HG02678 (cell line): ENCODE results near the gene PRSS57.

ENCODE experiments used
- ATAC-seq: cut with Tn5 transposase; IDR thresholded peaks from one replicate; pipeline ENCODE4 v1.9.1; 2021; ENCODE audit warnings: mild to moderate bottlenecking, moderate library complexity; ENCODE audit not compliant: unreplicated experiment

PRSS57 gene

DNA sequence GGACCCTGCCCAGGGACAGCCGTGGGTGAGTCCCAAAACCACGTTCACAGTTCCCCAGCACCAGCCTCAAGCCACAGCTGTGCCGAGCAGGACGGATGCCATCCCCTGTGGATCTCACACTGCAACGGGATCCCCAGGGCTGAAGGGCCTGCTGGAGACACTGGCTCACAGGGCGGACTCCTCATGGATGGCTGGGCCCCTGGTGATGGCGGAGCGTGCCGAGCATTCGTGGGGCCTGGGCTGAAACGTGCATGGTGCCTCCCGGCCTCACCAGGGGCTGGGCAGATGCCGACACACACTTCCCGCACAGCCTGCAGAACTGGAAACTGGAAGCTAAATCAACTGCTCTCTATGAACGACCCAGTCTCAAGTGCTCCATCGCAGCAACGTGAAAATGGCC is 41.8 kb downstream of the PRSS57 start:
- ATAC-seq, result no peak

DNA sequence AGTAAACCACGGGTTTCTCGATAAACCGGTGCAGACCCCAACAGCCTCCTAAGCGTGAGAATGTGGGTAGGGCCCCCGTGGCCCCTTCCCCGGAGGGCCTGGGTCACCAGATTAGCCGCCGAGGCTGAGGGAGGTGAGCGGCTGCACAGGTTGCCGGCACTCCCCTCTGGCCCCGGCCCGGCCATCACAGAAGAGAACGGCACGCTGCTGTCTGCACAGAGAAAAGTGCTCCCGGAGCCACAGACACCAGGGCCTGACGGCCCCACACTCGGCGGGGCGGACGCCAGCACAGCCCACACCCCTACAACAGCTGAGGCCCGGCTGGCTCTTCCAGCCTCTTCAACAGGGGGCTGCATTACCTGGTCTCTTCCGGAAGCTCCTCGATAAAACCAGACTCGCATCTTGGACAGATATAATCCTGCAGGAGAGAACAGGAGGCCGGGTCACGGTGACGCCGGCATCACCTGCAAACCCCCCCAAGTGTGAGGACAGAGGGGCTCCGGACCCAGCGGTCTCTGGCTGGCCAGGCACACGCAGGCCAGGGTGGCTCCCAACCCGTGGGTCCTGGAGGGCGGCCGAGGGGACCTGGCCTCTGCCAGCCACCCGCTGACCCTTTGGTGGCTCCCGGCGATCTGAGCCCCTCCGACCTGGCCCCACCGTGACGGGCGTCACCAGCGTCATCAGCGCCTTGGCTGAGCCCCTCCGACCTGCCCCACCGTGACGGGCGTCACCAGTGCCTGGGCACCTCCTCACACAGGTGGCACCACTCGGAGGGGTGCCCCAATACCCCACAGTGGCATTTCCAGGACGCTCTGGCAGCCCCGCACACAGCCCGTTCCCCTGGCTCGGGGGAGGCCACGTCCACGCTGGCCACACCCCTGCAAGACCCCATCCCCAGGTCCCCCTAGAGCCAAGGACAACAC is 42.5 kb downstream of the PRSS57 start:
- ATAC-seq, result no peak

DNA sequence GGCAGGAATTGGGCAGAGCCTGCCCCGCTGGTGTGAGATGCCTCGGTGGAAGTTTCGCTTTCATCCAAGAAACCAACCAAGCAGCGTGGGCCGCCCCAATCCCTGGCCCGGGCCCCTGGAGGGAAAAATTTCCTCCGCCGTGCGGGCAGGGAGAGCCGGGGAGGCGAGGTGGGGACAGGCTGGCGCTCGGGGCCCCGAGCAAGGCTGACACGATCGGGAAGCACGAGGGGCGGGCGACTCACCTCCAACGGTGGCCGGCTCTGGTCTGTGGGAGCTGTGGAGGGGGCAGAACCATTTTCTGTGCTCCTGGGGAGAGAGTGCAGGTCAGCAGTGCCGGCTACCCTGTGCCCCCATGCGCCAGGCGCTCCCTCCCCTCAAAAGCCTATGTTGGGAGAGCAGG is 43.3 kb downstream of the PRSS57 start:
- no peak for ATAC-seq

DNA sequence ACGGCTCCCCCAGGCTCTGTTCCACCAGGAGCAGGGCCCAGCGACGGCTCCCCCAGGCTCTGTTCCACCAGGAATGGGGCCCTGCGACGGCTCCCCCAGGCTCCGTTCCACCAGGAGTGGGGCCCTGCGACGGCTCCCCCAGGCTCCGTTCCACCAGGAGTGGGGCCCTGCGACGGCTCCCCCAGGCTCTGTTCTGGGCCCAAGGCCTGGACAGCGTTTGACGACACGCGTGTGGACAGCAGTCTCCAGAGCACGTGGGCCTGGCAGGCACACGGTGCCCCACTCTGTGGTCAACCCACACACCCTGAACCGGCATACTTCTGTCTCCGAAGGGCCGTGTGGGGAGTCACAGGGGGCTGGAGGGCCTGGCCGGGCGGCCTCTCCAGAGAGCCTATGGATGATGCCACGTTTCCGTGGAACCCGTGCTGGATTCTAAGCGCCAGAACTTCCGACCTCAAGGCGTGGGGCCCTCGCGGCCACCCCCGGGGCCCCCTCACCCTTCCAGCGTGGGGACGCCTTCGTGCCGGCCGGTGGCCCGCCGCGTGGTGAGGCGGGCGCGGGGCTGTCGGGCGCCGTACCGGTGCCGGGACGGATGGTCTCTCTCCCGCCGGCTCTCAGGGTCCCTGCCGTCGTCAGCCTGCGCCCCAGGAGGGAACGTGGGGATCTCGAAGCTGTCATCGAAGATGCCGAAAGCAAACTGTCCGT is 44.0 kb downstream of the PRSS57 start:
- ATAC-seq, result no peak

DNA sequence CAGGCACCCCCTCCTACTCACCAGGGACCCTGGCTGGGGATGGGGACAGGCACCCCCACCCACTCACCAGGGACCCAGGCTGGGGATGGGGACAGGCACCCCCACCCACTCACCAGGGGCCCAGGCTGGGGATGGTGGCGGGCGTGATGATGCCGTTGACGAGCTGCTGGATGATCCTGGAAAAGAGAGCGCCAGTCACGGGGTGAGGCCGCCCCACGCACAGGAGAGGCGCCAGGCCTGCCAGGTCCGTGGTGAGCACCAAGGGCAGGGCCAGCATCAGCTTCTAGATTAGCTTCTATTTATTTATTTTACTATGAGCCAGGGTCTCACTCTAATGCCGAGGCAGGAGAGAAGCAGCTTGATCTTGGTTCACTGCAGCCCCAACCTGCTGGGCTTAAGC is 45.1 kb downstream of the PRSS57 start:
- ATAC-seq, result no peak

DNA sequence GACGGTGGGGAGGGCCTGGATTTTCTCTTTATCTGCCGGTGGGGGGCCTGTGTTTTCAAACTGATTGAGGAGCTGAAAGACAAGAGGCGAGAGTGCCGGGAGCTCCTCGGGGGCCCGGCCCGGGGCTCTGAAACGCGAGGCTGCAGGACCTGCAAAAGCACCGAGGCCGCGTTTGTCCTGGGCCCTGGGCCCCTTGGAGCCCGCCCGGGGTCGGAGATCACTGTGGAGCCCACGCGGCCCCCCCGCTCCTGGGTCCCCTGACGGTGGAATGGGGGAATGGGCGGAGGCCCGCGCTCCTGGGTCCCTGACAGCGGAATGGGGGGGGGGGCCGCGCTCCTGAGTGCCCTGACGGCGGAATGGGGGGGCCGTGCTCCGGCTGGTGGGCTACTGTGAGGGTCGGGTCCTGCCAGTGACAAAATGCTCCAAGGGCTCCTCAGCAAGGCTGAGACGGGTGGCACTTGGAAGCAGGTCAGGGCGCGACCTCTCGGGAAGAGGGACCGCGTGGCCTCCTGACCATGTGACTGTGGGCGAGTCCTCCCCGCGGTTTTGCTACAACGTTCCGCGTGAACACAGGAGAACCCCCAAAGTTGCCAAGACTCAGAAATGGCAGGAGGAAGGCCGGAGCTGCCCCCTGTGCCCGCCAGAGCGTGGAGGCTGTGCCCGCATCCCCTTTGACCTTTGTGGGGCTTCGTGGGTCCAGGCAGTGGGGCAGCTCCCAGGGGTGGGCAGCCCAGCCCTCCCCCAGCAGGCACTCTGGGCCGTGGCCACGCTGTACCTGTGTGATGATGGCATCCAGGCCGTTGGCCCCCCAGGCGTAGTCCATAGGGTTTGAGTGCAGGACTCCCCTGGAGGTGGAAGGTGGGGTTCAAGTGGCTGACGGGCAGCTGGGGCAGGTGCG is 46.1 kb downstream of the PRSS57 start:
- ATAC-seq, result no peak

DNA sequence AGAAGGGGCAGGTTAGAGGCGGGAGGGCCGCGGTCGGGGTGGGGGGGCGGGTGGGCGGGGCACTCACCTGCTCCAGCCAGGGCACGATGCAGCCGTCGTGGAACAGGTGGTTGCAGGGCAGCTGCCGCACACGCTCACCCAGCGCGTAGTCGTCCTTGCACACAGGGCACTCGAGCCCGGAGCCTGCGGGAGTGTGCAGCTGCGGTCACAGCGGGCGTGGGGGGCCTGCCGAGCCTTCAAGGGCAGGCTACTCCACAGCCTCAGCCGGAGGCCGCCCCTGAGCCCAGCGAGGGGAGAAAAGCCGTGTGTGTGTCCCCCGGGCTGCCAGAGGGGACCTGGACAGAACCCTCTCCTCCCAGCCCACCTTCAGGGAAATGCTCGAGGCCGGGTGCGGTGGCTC is 46.9 kb downstream of the PRSS57 start:
- no peak for ATAC-seq

DNA sequence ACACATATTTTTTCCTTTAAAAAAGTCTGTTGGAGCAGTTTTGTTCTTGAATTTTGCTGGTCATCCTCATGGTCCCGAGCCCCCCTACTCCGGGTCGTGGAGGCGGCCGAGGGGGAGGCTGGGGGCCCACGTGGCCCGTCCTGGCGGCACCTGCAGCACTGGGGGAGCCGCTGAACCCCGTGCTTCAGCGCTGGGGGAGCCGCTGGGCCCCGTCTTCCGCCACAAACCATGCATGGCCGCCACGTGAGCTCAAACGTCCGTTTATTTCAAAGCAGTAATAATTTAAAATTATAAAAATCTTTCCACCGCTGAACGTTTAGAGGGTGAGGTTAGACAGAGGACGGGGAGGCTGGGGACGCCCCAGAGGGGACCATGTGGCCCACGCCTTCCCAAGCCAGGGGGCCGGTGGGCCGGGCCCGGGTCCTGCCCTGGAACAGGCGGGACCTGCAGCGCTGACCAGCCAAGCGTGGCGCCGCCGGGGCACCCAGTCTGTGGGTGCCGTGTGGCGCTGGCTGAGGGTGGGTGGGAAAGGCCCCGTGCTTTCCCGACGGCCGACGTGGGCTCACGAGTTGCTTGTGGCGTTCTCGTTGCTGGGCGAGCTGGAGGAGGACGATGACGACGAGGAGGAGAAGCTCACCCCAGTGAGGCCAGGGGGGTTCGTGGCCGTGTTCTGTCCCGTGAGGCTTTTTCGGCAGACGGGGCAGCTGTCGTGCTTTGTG is 47.5 kb downstream of the PRSS57 start:
- ATAC-seq, result no peak

DNA sequence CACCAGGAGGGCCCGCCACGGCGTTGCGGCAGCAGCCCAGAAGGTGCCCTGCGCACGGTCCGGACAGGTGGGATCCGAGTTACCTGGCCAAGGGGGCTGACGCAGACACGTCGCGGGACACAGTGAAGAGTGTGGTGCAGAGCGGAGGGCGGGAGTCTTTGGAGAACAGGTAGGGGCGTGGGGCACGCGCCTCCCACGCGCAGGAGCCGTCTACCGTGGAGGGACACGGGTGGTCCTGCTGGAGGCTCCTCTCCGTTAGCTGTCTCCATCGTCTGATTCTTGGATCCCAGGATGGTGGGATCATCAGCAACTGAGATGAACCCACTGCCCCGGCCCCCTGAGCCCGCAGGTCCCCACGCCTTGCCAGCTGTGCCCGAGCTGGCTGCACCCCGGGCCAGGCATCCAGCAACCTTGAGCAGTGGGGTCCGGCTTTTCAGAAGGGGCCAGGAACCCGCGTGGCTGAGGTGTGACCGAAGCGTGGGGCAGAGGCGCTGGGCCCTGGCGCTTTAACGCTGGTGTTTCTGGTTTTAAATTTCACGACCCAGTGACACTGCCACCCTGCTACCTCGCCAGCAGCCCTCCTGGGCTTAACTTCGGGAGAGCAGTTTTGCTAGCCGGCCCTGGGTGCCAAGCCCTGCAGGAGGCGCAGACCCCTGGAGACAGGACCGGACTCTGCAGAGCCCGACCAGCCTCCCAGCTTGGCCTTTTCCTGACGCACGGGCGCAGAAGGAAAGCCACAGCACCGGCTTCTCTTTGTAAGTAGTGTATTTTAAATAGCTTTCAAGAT is 48.3 kb downstream of the PRSS57 start:
- no peak for ATAC-seq

DNA sequence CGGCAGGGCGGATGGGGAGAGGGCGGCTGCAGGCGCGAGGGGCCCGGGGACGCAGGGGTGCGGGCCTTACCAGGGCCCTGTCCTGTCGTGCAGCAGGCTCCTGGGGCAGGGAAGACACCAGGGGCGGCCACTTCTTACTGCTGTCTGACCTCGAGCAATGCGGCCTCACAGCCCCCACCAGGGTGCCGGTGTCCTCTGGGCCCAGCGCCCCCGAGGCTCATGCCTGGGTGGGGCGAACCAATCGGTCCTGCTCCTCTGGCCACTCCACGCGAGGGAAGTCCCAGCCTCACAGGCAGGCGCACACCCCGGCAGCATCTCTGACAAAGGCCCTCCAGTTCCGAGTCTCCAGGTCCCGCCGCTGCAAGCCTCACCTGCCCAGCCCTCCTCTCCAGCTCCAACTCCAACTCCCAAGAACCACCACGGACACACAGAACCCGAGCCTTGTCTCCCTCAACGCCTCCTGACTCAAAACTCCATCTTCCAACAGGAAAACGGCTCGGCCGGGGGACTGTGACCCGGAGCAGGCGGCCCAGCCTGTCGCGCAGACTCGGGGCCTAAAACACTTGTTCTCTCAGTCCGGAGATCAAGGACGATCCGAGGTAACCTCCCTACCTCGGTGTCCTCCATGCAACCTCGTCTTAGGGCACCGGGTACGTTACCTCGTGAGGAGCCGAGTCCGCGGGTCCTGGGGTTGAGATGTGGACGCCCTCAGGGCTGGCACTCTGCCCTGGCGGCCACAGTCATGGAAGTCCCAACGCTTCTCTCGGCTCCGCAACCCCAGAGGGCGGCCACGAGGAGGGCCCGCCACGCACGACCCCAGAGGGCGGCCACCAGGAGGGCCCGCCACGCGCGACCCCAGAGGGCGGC is 49.1 kb downstream of the PRSS57 start:
- no peak for ATAC-seq

DNA sequence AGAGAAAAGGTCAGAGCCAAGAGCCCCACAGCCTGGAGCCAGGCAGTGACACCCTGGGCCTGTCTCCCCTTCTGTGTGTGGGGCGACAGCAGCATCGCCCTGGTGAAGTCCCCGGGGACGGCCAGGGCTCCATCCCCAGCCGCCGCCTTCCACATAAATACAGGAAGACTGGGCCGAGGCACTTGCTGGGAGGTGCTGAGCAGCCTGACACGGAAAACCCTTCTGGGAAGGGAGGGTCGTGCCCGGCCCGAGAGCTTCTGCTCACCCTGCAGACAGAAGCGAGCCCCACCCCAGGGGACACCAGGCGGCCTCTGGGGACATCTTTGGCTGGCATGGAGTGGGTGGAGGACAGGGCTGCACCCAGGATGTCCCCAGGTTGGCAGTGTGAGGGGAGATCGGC is 50.5 kb downstream of the PRSS57 start:
- ATAC-seq, result no peak

DNA sequence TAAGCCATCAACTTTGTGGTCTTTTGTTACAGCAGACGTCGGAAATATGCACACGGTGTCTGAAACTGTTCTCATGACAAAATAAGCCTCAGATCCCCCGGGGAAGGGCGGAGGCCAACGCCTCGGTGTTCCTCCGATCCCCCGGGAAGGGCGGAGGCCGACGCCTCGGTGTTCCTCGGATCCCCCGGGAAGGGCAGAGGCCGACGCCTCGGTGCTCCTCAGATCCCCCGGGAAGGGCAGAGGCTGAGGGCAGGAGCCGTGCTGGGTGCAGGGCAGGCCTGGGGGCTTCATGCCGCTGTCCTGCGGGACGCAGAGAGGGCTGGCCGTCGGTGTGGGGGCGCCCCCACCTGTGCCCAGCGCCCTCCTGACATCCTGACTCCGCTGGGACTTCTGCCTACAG is 50.9 kb downstream of the PRSS57 start:
- no peak for ATAC-seq

DNA sequence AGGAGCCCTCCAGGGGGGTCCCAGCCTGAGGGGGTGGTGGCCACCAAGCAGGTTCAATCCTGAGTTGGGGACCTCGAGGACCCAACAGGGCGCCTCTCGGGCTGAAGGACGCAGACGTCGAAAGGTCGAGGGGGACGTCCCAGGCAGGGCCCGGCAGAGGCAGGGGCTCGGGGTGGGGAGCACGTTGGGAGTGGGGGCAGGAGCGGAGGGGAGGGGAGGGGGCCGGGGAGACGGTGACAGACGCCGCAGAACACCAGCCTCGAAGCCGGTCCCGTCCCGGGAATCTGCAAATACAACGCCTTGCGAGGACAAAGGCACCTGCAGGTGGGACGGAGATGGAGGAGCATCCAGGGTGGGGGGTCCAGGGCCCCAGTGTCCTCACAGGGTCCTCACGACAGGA is 51.5 kb downstream of the PRSS57 start:
- ATAC-seq, result no peak

DNA sequence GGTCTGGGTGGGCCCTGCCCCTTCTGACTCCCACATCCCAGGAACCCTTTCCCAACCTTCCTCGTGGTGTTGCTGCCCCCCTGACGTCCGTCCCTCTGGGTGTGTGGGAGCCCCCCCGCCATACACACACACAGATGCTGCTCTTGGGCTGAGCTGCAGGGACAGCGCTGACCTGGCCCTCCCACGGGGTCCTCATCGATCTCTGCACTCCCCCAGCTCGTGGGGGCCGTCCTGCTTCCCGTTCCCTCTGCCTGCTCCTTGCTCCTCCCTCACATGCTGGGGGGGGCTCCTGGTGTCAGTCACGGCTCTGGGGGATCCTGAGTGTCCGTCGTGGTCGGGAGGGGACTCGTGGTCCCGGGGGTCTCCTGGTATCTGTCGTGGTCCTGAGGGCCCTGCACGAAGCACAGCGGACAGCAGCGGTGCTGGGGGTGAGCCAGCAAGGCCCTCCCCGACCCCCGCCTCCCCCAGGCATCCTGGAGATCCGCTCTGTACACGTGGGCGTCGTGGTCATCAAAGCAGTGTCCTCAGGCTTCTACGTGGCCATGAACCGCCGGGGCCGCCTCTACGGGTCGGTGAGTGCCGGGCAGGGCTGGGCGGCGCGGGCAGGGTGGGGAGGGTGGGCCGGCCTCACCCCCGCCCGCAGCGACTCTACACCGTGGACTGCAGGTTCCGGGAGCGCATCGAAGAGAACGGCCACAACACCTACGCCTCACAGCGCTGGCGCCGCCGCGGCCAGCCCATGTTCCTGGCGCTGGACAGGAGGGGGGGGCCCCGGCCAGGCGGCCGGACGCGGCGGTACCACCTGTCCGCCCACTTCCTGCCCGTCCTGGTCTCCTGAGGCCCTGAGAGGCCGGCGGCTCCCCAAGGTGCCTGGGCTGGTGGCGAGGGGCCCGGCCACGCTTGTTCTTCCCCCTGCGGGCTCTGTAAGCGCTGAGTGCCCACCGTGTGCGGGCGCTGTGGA is 52.2 kb downstream of the PRSS57 start:
- no peak for ATAC-seq

DNA sequence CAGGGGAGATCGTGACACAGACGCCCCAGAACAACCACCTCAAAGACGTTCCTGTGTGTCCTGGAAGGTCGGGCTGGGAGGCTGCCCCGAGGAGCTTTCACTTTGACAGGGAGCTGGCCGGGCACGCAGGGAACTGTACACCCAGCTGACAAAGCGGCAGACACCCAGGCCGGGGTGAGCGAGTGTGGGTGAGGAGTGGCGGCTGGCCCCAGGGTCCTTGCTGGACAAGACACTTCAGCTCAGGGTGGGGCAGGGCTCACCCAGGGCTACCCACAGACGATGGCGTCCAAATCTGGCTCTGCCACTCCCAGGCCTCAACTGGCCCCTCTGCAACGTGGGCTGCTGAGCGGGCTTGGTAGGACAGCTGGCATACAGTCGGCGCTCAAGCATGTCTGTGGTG is 53.5 kb downstream of the PRSS57 start:
- ATAC-seq, result no peak

DNA sequence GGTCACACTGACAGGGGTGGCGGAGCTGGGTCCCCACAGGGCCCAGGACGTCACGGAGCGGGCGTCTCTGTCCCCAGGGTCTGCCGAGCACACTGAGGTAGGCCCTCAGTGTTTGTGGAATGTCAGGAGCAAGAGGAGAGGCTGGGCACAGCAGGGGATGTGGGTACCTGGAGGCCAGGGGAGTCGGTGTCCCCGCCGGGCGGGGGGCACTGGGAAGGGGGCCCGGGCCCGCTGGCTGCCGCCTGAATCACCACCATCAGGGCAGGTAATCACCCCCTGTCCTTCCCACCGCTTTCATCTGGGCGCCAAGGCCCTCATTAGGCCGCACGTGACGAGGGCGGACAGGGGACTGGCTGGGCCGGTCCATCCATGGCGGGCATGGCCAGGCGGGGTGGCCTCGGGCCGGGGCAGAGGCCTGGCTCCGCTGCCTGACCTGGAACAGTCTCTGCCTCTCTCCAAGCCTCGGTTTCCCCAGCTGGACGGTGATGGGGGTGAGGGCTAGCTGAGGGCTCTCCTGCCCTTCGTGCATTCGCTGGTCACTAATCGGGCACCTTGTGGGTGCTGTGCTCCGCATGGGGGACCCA is 54.6 kb downstream of the PRSS57 start:
- no peak for ATAC-seq

DNA sequence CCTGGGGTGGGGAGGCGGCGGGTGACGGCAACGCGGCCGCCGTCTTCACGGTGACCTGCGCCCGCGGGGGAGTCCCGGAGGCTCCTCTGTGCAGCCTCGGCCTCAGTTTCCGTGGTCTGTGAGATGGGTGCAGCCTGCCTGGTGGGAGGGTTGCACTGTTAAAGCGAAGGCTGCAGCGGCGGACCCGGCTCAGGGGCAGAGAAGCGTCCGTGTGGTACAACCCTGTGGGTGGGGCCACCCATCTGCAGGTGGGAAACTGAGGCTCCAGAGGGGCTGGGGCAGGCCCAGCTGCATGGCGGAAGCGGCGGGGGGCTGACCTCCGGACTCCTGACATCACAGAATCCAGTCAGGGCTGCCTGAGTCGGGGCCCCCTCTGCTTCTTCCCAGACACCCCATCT is 55.1 kb downstream of the PRSS57 start:
- no peak for ATAC-seq
